Fibroblast of skin of right quadriceps (primary cell): ENCODE data around the gene ZNF700.
"Not testable (repeated sequence)": the region's sequence is repeated elsewhere in the genome, so short reads cannot be mapped to it uniquely, and the experiment has no call there.

Experiments
- DNase-seq: peaks from one replicate; pipeline ENCODE4 v3.0.0-alpha.2; 2013

Gene ZNF700

DNA sequence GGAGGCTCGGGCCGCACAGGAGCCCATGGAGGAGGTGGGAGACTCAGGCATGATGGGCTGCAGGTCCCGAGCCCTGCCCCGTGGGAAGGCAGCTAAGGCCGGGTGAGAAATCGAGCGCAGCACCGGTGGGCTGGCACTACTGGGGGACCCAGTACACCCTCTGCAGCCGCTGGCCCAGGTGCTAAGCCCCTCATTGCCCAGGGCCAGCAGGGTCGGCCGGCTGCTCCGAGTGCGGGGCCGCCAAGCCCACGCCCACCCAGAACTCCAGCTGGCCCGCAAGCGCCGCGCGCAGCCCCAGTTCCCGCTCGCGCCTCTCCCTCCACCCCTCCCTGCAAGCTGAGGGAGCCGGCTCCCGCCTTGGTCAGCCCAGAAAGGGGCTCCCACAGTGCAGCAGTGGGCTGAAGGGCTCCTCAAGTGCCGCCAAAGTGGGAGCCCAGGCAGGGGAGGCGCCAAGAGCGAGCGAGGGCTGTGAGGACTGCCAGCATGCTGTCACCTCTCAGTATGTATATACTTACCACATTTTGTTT is 16.5 kb downstream of the ZNF700 start:
- not testable (repeated sequence) for DNase-seq

DNA sequence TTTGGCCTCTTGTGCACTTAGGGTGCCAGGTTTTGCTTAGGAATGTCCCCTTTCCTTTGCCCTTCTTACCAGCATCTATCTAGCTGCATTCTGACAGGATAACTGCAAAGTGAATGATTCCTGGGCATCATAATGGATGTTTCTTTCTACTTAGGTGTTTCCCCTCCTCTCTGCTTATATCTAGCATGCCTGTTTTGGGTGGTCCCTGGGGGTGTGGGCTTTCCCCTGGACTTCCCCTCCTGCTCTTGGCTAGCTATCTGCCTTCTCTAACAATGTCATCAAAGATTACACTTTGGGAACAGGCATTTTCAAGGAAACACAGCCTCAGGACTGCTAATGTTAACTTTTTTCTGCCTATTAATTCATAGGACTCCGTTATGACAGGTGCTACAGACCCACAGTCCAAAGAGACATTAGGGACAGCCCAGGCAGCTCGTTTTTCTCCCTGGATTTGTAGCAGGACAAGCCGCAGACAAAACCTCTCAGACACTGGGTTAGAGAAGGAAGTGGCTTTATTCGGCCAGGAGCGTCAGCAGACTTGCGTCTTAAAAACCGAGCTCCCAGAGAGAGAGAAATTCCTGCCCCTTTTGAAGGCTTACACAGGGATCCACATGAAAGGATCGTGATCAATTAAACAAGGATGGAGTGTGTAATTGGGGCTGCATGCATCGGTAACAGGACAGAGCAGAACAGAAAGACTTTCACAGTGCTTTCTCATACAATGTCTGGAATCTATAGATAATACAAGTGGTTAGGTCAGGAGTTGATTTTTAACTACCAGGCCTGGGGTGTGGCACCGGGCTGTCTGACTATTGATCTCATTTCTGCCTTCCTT is 17.3 kb downstream of the ZNF700 start:
- no peak for DNase-seq

DNA sequence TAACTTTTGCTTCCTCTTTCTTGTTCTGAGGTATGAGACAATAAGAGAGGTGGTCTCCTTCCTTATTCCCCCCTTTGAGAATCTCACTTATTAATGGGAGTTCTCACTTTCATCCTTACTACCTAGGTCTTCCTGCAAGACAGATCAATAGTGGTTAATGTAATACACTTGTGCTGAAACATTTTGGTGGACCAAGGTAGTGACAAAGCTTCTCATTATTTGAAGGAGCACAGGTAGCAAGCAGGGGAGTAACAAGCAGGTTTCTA is 17.9 kb downstream of the ZNF700 start:
- DNase-seq, result no peak

DNA sequence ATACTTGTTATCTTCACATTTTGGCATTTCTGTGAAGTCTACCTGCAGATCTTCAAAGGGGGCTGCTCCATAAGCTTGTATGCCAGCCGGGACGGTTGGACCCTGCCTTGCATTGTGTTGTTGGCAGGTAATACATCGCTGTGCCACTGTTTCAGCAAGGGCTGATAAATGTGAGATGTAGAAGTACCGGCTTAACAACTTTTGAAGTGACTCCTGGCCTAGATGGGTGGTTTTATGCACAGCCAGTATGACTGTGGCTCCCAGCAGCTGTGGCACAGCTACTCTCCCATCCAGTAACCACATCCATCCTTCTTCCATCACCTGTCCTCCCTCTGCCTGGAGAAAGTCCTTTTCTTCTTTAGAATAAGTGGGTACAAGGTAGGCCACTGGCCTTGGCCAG is 19.7 kb downstream of the ZNF700 start:
- no peak for DNase-seq

DNA sequence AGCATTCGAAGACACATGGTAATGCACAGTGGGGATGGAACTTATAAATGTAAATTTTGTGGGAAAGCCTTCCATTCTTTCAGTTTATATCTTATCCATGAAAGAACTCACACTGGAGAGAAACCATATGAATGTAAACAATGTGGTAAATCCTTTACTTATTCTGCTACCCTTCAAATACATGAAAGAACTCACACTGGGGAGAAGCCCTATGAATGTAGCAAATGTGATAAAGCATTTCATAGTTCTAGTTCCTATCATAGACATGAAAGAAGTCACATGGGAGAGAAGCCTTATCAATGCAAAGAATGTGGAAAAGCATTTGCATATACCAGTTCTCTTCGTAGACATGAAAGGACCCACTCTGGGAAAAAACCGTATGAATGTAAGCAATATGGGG is 23.7 kb downstream of the ZNF700 start:
- no peak for DNase-seq

DNA sequence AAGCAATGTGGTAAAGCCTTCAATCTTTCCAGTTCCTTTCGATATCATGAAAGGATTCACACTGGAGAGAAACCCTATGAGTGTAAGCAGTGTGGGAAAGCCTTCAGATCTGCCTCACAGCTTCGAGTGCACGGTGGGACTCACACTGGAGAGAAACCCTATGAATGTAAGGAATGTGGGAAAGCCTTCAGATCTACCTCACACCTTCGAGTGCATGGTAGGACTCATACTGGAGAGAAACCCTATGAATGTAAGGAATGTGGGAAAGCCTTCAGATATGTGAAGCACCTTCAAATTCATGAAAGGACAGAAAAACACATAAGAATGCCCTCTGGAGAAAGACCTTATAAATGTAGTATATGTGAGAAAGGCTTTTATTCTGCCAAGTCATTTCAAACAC is 24.3 kb downstream of the ZNF700 start:
- peak; percentile 8 for DNase-seq

DNA sequence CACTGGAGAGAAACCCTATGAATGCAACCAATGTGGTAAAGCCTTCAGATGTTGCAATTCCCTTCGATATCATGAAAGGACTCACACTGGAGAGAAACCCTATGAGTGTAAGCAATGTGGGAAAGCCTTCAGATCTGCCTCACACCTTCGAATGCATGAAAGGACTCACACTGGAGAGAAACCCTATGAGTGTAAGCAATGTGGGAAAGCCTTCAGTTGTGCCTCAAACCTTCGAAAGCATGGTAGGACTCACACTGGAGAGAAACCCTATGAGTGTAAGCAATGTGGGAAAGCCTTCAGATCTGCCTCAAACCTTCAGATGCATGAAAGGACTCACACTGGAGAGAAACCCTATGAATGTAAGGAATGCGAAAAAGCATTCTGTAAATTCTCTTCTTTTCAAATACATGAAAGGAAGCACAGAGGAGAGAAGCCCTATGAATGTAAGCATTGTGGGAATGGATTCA is 24.7 kb downstream of the ZNF700 start:
- DNase-seq, result not testable (repeated sequence)

DNA sequence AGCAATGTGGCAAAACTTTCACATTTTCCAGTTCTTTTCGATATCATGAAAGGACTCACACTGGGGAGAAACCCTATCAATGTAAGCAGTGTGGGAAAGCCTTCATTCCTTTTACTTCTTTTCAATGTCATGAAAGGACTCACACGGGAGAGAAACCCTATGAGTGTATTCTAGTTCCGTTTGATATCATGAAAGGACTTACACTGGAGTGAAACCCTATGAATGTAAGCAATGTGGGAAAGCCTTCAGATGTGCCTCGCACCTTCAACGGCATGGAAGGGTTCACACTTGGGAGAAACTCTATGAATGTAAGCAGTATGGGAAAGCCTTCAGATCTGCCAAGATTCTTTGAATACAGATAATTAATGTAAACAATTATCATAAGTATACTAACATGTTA is 25.4 kb downstream of the ZNF700 start:
- no peak for DNase-seq

DNA sequence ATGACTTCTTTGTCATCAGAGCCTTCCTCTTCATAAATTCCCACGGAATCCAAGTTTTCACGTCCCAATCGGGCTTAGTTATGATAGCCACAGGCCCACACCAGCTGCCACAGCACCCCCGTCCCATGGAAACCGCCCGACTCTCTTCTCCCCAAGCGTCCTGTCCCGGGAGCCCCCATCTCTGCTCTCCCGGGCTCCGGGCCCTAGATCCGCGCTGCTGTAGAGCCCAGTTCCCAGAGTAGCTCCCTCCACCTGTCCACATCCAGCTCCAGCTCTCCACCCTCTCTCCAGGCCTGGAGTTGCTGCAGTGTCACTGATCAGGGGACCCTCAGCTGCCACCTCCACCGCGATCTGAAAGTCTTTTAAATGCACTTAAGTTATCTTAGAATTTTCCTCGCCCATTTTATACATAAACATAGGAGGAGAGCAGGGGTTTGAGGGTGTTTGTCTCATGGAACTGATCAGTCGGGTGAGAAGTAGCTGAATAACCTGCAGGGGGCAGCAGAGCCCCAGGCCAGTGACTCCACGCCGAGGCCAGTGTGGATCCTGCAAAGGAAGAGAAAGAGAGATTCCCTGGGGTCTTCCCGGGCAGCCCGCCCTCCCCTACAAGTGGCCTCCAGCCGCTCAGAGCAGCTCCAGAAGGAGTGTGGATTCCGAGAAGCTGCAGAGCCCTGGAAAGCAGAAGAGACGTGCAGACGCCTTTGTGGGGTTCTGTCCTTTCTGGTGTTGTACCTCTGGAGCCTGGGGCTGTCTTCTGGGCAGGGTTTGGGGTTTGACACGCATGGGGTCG is 38.9 kb downstream of the ZNF700 start:
- peak; percentile 61 for DNase-seq

DNA sequence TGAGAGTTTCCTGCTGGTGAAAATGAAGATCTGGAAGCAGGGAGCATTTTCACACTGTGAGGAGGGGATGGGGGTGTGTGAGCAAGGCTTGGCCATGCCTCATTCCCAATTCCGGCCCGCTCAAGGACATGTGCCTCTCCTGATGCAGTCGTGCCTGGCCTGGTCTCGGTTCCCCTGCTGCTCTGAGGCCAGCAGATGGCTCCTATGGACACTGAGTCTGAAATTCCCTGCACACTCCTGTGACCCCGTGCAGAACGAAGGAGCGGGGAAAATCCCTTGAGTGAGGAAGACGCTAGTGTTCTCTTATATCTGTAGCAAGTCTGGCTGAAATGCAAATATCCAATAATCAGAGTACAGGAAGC is 39.6 kb downstream of the ZNF700 start:
- no peak for DNase-seq

DNA sequence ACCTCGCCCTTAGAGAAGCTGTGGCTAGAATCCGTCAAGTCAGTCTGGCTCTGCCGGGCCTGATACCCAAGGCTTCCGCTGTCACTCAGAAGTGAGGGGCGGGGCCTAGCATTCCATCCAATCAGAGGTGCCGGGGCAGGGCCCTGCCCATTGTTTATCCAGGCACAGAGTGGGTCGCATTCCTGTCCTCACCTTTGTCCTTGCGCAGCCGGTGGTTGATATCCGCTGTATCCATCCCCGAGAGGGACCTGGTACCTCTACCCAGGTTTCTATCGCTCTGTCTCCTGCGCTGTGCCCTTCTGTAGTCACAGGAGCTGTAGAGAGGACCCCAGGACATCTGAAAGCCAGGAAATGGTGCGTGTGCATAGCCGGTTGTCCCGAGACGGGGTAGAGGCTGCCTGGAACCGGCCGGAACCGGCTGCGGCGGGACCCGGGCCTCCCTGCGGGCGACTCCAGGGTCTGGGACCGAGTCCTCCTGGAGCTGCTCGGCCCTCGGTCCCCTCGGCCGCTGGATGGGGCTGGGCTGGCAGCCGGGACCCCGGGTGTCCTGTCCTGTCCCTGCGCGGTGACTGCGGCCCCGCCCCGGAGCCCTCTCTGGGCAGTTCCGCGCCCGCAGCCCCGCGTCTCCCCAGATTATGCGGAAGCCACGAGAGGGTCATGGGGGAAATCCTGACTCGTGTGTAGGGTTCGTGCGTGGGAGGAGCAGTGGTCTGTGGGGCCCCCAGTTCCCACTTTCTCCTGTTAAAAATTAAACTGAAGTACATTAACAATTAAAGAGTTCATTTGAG is 40.1 kb downstream of the ZNF700 start, which contains the start of gene ZNF763:
TSS of gene ZNF763 (plus strand) at position 183 of the 788 bp plus-strand sequence. CDS start at position 352, 169 bp downstream.
- peak; percentile 74 for DNase-seq

DNA sequence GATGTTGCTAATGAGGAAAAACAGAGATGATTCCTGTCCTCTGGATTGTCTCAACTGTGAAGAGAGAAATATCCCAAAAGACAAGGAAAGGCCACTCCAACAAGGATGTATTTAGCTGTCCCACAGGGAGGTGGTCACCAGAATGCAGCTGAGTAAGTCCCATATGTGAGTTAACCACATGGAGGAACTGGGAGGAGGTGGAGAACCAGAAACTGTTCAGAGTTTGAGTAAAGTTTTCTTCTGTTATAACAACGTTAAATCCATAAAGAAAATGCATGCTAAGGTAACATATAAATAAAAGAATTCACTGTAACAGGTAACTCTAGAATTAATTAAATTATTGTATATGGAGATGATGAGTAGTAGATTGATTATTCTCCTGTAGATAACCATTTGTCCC is 45.3 kb downstream of the ZNF700 start:
- no peak for DNase-seq

DNA sequence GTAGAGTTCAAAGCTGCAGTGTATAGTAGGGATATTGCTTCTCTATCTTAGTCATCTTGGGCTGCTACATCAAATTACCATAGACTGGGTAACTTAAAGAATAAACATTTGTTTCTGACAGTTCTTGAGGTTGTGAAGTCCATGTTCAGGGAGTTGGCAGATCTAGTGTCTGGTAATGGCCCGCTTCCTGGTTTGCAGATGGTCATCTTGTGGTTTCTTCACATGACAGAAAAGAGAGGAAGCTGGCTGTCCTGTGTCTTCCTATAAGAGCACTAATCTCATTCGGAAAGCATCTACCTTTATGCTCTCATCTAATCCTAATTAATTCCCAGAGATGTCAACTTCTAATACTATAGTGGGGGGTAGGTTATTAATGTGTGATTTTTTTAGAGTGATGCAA is 46.1 kb downstream of the ZNF700 start:
- no peak for DNase-seq

DNA sequence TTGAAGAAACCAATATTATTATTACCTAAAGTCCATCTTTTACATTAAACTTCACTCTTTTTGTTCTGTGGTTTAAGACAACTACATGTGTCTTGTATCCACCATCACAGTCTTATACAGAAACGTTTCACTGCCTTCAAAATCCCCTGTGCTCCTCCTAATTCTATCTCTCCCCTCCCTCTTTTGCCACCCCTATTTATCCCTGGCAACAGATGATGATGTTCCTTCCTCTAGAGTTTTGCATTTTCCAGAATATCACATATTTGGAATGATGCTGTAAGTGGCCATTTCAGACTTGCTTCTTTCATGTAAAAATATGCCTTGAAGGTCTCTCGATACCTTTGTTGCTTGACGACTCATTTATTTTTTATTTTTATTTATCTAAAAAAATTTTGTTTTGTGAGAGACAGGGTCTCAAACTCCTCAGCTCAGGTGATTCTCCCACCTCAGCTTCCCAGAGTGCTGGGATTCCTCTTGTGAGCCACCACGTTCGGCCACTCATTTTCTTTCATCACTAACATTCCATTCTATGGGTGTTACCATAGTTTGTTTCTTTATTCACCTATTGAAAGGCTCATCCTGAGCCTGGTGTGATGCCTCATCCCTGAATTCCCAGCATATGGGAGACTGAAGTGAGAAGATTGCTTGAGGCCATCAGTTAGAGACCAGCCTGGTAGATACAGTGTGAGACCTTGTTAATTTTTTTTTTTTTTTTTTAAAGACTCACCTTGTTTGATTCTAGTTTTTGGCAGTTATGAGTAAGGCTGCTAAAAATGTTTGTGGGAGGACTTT is 48.3 kb downstream of the ZNF700 start:
- DNase-seq, result no peak

DNA sequence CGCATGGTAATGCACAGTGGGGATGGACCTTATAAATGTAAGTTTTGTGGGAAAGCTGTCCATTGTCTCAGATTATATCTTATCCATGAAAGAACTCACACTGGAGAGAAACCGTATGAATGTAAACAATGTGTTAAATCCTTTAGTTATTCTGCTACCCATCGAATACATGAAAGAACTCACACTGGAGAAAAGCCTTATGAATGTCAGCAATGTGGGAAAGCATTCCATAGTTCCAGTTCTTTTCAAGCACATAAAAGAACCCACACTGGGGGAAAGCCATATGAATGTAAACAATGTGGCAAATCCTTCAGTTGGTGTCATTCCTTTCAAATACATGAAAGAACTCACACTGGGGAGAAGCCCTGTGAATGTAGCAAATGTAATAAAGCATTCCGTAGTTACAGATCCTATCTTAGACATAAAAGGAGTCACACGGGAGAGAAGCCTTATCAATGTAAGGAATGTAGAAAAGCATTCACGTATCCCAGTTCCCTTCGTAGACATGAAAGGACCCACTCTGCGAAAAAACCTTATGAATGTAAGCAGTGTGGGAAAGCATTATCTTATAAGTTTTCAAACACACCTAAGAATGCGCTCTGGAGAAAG is 53.7 kb downstream of the ZNF700 start:
- no peak for DNase-seq

DNA sequence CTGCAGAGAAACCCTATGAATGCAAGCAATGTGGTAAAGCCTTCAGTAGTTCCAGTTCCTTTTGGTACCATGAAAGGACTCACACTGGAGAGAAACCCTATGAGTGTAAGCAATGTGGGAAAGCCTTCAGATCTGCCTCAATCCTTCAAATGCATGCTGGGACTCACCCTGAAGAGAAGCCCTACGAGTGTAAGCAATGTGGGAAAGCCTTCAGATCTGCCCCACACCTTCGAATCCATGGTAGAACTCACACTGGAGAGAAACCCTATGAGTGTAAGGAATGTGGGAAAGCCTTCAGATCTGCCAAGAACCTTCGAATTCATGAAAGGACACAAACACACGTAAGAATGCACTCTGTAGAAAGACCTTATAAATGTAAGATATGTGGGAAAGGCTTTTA is 54.6 kb downstream of the ZNF700 start:
- no peak for DNase-seq

DNA sequence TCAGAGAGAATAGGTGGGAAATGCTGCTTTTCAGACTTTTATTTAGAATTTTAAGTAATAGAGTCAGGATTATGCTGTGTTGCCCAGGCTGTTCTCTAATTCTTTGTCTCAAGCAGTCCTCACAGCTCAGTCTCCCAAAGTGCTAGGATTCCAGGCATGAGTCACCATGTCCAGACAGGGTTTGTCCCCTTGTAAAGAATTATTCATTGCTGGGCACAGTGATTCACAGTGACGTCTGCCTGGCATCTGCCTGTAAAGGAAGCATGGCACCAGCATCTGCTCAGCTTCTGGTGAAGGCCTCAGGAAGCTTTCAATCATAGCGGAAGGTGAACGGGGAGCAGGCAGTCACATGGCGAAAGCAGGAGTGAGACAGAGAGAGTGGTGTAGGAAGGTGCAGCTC is 57.6 kb downstream of the ZNF700 start:
- no peak for DNase-seq

DNA sequence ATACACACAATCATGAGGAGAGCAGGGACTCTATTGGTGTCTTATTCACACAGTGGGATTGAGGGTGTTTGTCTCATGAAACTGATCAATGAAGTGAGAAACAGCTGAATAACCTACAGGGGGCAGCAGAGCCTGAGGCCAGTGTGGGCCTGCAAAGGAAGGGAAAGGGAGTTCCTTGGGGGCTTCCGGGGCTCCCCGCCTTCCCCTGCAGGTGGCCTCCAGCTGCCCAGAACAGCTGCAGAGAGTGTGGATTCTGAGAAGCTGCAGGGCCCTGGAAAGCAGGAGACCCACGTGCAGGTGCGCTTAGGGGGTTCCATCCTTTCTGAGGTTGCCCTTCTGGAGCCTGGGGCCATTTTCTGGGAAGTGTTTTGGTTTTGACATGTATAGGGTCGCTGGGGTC is 60.1 kb downstream of the ZNF700 start:
- no peak for DNase-seq

DNA sequence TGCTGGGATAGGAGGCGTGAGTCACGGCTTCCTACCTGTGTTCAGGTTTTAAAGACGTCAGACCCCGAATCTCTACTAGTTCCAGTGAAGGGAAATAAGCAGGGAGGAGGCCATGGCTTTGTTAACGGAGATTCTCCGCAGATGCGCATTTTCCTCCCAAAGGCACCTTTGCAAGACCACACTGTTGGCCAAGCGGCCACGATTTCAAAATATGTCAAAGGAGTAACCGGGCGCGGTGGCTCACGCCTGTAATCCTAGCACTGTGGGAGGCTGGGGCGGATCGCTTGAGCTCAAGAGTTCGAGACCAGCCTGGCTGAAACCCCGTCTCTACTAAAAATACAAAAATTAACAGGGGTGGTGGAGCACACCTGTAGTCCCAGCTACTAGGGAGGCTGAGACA is 61.8 kb downstream of the ZNF700 start:
- no peak for DNase-seq

DNA sequence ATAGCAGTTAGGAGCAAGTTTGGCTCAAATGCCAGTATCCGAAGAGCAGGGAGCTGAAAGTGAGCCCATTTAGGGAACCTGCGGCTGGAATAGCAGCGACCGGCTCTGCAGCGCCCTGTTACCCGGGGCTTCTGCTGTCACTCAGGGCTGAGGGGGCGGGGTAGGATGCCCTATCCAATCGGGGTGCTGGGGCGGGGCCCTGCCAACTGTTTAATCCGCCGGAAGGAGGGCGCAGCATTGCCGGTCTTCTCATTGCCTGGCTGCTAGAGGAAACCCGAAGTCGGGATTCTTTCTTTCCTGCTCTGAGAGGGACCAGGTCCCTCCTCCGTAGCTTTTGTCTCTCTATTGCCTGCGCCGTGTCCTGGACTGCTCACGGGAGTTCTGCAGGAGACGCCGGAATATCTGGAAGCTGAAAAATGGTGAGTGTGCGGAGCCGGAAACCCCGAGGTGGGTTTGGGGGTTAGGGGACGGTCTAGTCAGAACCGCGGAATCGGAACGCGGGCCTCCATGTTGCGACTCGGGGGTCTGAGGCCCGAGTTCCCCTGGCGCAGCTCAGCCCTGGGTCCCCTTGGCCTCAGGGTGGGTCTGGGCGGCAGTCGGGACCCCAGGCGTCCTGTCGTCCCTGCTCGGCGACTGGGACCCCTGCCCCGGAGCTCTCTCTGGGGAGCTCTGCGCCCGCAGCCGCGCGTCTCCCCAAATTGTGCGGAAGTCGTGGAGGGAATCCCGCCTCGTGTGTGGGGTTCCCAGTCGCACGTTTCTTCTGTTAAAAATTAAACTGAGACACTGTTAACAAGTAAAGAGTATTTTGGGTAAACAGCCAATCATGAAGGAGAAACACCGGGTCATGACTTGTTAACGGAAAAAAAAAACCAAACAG is 62.7 kb downstream of the ZNF700 start:
- DNase-seq, result peak; percentile 91

DNA sequence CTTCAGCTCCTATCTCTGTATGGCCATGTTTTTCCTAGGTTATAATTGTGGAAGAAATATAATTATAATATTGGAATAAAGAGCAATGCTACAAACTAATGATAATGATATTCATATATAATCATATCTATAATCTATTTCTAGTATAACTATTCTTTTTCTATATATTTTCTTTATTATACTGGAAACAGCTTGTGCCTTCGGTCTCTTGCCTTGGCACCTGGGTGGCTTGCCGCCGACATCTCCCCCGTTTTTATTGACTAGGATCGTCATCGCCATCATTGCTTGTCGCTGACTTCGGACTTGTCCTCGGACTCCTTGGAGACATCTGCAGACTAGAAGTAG is 64.2 kb downstream of the ZNF700 start:
- no peak for DNase-seq
